H9 (cell line): ENCODE data around the gene OR56A4. TPM values are rescaled to one million over a fixed set of nuclear protein-coding genes. Genes with fewer than 3 reads are reported as not detected.

ENCODE experiments used
- DNase-seq: peaks from one replicate; pipeline ENCODE4 v3.0.0-alpha.2; 2017
- H2AFZ ChIP-seq: one replicate; pipeline ENCODE4 v1.6.1; 2013; ENCODE audit warnings: mild to moderate bottlenecking, low read length, control low read depth, moderate library complexity
- H2AK5ac ChIP-seq: 2 replicates; pipeline ENCODE4 v1.6.1; 2013; ENCODE audit warnings: low read length, control low read depth, mixed read lengths; ENCODE audit not compliant: insufficient read length
- H2BK120ac ChIP-seq: one replicate; pipeline ENCODE4 v1.6.1; 2013; ENCODE audit warnings: low read depth, mild to moderate bottlenecking, low read length, control low read depth, inconsistent platforms; ENCODE audit not compliant: poor library complexity, severe bottlenecking
- H2BK12ac ChIP-seq: 2 replicates; pipeline ENCODE4 v1.6.1; 2013; ENCODE audit warnings: low read length, control low read depth, mixed read lengths, low read depth; ENCODE audit not compliant: insufficient read length
- H2BK15ac ChIP-seq: 2 replicates; pipeline ENCODE4 v1.6.1; 2013; ENCODE audit warnings: low read depth, low read length, control low read depth
- H2BK20ac ChIP-seq: one replicate; pipeline ENCODE4 v1.6.1; 2013; ENCODE audit warnings: low read depth, mild to moderate bottlenecking, low read length, control low read depth, inconsistent platforms; ENCODE audit not compliant: poor library complexity, severe bottlenecking
- H2BK5ac ChIP-seq: 2 replicates; pipeline ENCODE4 v1.6.1; 2013; ENCODE audit warnings: low read length, control low read depth, mixed read lengths; ENCODE audit not compliant: insufficient read length
- H3K14ac ChIP-seq: 2 replicates; pipeline ENCODE4 v1.6.1; 2013; ENCODE audit warnings: low read length, control low read depth; ENCODE audit not compliant: insufficient read depth
- H3K18ac ChIP-seq: 2 replicates; pipeline ENCODE4 v1.6.1; 2013; ENCODE audit warnings: low read depth, mild to moderate bottlenecking, mixed read lengths, low read length, control low read depth; ENCODE audit not compliant: insufficient read length
- H3K23ac ChIP-seq: 2 replicates; pipeline ENCODE4 v1.6.1; 2013; ENCODE audit warnings: low read length, control low read depth, mixed read lengths, low read depth; ENCODE audit not compliant: insufficient read length
- H3K23me2 ChIP-seq: 2 replicates; pipeline ENCODE4 v1.6.1; 2013; ENCODE audit warnings: low read depth, mild to moderate bottlenecking, mixed read lengths, low read length, control low read depth; ENCODE audit not compliant: insufficient read length, poor library complexity, severe bottlenecking
- H3K27ac ChIP-seq: 2 replicates; pipeline ENCODE4 v1.5.1; 2013; ENCODE audit warnings: low read length, control low read depth, mixed read lengths, low read depth; ENCODE audit not compliant: insufficient read length
- H3K27me3 ChIP-seq: 2 replicates; pipeline ENCODE4 v1.6.1; 2013; ENCODE audit warnings: low read length, control low read depth, inconsistent platforms; ENCODE audit not compliant: insufficient read depth
- H3K4ac ChIP-seq: 2 replicates; pipeline ENCODE4 v1.6.1; 2013; ENCODE audit warnings: low read depth, mild to moderate bottlenecking, control low read depth, inconsistent platforms, low read length, moderate library complexity
- H3K4me1 ChIP-seq: 2 replicates; pipeline ENCODE4 v1.6.1; 2013; ENCODE audit warnings: low read length, control low read depth, inconsistent platforms; ENCODE audit not compliant: insufficient read depth
- H3K4me2 ChIP-seq: 2 replicates; pipeline ENCODE4 v1.6.1; 2013; ENCODE audit warnings: low read length, control low read depth, mixed read lengths; ENCODE audit not compliant: insufficient read length, insufficient read depth
- H3K56ac ChIP-seq: 2 replicates; pipeline ENCODE4 v1.6.1; 2013; ENCODE audit warnings: low read depth, mild to moderate bottlenecking, mixed read lengths, low read length, control low read depth; ENCODE audit not compliant: insufficient read length
- H3K79me1 ChIP-seq: 2 replicates; pipeline ENCODE4 v1.6.1; 2013; ENCODE audit warnings: low read depth, mild to moderate bottlenecking, moderate library complexity, low read length, control low read depth, inconsistent platforms; ENCODE audit not compliant: insufficient read depth, poor library complexity, severe bottlenecking
- H3K79me2 ChIP-seq: 2 replicates; pipeline ENCODE4 v1.6.1; 2013; ENCODE audit warnings: low read length, control low read depth, inconsistent platforms; ENCODE audit not compliant: insufficient read depth
- H3K9ac ChIP-seq: 2 replicates; pipeline ENCODE4 v1.6.1; 2013; ENCODE audit warnings: low read length, control low read depth, mixed read lengths; ENCODE audit not compliant: insufficient read length; ENCODE audit errors: extremely low read depth
- H3K9me3 ChIP-seq: one replicate; pipeline ENCODE4 v1.6.1; 2013; ENCODE audit warnings: low read depth, low read length, inconsistent platforms; ENCODE audit not compliant: control insufficient read depth
- H3T11ph ChIP-seq: one replicate; pipeline ENCODE4 v1.6.1; 2013; ENCODE audit warnings: mild to moderate bottlenecking, low read length, control low read depth, inconsistent platforms
- H4K20me1 ChIP-seq: one replicate; pipeline ENCODE4 v1.6.1; 2013; ENCODE audit not compliant: control insufficient read depth, insufficient read length, insufficient read depth
- H4K5ac ChIP-seq: 2 replicates; pipeline ENCODE4 v1.6.1; 2013; ENCODE audit warnings: low read depth, mild to moderate bottlenecking, mixed read lengths, low read length, control low read depth; ENCODE audit not compliant: insufficient read length
- H4K8ac ChIP-seq: replicated peaks from 2 replicates; pipeline ENCODE4 v1.6.1; 2013; ENCODE audit warnings: low read length, control low read depth, mixed read lengths, low read depth; ENCODE audit not compliant: insufficient read length
- H4K91ac ChIP-seq: 2 replicates; pipeline ENCODE4 v1.6.1; 2013; ENCODE audit warnings: low read depth, mild to moderate bottlenecking, moderate library complexity, mixed read lengths, low read length, control low read depth; ENCODE audit not compliant: insufficient read length
- H3K27ac Mint-ChIP-seq, 3 experiments: 2 replicates in 2 of 3; 3 replicates in 1 of 3; pipeline ENCODE4 v1.8.0; 2020 to 2021; ENCODE audit warnings: mixed read lengths in 3 of 3, mild to moderate bottlenecking in 1 of 3, moderate library complexity in 1 of 3
- H3K27me3 Mint-ChIP-seq: 2 replicates; pipeline ENCODE4 v1.8.0; 2021; ENCODE audit warnings: low read depth, mild to moderate bottlenecking, moderate library complexity, mixed read lengths
- H3K36me3 Mint-ChIP-seq, 3 experiments: 2 replicates in 2 of 3; 3 replicates in 1 of 3; pipeline ENCODE4 v1.8.0; 2020 to 2021; ENCODE audit warnings: low read depth in 3 of 3, mixed read lengths in 3 of 3; ENCODE audit not compliant: insufficient read depth in 1 of 3
- H3K4me1 Mint-ChIP-seq, 2 experiments: 2 replicates each; pipeline ENCODE4 v1.8.0; 2020; ENCODE audit warnings: mixed read lengths in 2 of 2
- H3K4me3 Mint-ChIP-seq, 2 experiments: 2 replicates in 1 of 2; 3 replicates in 1 of 2; pipeline ENCODE4 v1.8.0; 2020 to 2021; ENCODE audit warnings: mild to moderate bottlenecking in 2 of 2, mixed read lengths in 2 of 2, moderate library complexity in 1 of 2
- H3K9me3 Mint-ChIP-seq, 2 experiments: 2 replicates in 1 of 2; 3 replicates in 1 of 2; pipeline ENCODE4 v1.8.0; 2020; ENCODE audit warnings: mild to moderate bottlenecking in 2 of 2, mixed read lengths in 2 of 2, moderate library complexity in 1 of 2
- CTCF ChIP-seq: fragments of 200-600 bp; sonication (generic); conservative IDR thresholded peaks from 3 replicates; pipeline ENCODE4 v1.8.0; 2021; ENCODE audit warnings: antibody characterized with exemption, mild to moderate bottlenecking
- WGBS: extraction: QIAGEN DNeasy Blood & Tissue Kit; methylation state at CpG from one replicate; pipeline ENCODE4 v1.1.7; 2013; ENCODE audit warnings: missing lambda C conversion rate, low lambda C conversion rate, mixed read lengths; ENCODE audit not compliant: insufficient read length; ENCODE audit errors: extremely low coverage; 5-methylcytosine and 5-hydroxymethylcytosine counted together
- total RNA-seq: library from RNA; stranded (reverse); gene quantifications from 2 replicates; pipeline ENCODE4 v1.2.1, GENCODE V29; 2021

Gene OR56A4
- total RNA-seq, 1 experiment from 2014 or later = not detected

- Histone ChIP-seq H2BK20ac (no peak overlapping the region), H3K79me1 (no peaks in the 10 kb centered on the region), H3K23me2 (no peaks in the 10 kb centered on the region), H3K79me2 (no peaks in the 10 kb centered on the region), H2BK12ac (no peak overlapping the region), H3K9ac (no peak overlapping the region), H3T11ph (no peak overlapping the region), H3K18ac (no peak overlapping the region), H2AK5ac (no peak overlapping the region), H3K4me2 (no peak overlapping the region), H4K91ac (no peak overlapping the region), H2BK5ac (no peak overlapping the region), H3K4me1 (no peaks in the 10 kb centered on the region), H2BK120ac (no peak overlapping the region), H3K9me3 (no peaks in the 10 kb centered on the region), H3K27me3 (no peaks in the 10 kb centered on the region), H2BK15ac (no peak overlapping the region), H4K8ac (no peak overlapping the region), H3K23ac (no peak overlapping the region), H2AFZ (no peak overlapping the region), H3K27ac (no peak overlapping the region), H4K5ac (no peak overlapping the region), H3K56ac (no peak overlapping the region), H3K14ac (no peak overlapping the region), H3K4ac (no peak overlapping the region), H4K20me1 (no peaks in the 10 kb centered on the region)
- Mint-ChIP-seq H3K4me3 (no peak overlapping the region), H3K4me1 (0 out of 4 replicates have a peak, but pooled peaks cover 0 to 2% of the 10 kb centered on the region in 2 experiments), H3K27me3 (peaks cover 1% of the 10 kb centered on the region; the same call in 1 of the 2 replicates), H3K9me3 (no peaks in the 10 kb centered on the region), H3K36me3 (no peaks in the 10 kb centered on the region), H3K27ac (no peak overlapping the region)
- WGBS = no CpG with 5 or more reads among the region's 3 CpGs
- no peak for DNase-seq
- TF ChIP-seq CTCF = peak; percentile 81
These were observed 14.0 kb downstream of the OR56A4 start for GRCh38 chr11:5992604-5993251.
